ENCODE data around the gene THUMPD3.
A peak's percentile ranks its signal among the peaks of the same experiment; 100 is the strongest.

Gene THUMPD3

GRCh38 chr3:9420850-9421549 is 58.1 kb downstream of the THUMPD3 start:
- DNase-seq (ENCODE audit: low spot score): no peak

DNA sequence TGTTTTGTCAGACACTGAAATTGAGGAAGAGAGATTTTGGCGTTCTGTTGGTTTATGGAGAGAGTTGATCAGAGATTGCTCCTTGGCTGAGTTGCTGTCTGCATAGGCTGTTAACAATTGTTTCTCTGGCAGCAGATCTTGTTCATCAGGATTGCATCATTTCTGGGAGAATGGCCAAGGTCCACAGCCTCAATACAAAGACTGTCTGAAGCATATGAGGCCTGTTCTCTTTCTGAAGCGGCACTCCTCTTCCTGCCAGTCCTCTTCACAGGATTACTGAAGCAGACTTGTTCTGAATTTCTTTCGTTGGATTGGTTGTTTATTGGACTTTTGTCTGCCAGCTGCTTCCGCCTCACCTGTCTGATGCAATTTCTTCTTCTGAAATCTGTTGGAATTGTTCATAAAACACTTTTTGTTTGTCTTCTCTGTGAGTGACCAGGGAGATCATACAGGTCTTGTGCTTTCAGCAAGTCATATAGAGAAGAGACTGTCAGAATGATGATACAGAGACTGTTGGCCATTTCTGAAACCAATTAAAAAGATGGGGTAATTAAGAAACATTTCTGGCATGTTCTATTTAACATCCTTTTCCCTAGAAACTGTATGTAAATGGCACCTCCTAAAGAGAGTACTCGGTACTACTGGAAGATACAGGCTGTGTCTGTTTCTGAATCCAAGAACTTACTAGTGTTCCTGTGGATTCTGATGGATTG is 60.0 kb downstream of the THUMPD3 start:
- DNase-seq (ENCODE audit: low spot score): peak; percentile 36

DNA sequence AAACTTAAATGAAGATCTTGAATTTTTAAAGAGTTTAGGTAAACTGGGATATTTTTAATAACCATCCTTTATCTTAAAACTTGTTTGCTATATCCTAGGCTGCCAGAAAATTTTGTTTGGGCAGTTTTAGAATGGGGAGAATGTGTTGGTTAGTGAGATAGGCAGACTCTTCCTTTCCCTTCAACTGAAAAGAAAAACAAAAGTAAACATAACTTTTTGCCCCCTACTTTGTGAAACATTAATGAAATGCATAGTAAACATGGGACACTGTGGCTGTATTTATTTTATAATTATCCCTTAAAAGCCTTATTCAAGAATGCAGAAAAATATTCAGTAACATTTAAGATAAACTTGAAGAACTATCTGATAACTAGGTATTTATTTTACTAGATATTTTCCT is 65.6 kb downstream of the THUMPD3 start:
- DNase-seq (ENCODE audit: low spot score): no peak

DNA sequence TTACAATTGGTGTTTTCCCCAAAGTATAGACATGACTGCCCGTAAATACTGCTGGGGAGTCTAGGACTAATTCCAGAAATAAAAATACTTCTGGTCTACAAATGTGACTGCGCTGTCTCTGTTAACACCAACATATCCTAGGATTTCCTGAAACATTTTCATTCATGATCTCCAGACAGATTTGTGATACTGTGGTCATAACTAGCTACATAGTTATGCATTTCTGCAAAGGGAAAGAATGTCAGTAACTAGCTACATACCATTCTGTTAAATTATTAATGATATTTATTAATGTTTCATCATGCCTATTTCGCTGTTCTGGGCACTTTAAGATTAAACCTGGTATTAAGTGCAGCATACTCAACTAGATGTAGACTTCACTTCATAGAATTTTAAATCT is 67.9 kb downstream of the THUMPD3 start:
- DNase-seq (ENCODE audit: low spot score): no peak

DNA sequence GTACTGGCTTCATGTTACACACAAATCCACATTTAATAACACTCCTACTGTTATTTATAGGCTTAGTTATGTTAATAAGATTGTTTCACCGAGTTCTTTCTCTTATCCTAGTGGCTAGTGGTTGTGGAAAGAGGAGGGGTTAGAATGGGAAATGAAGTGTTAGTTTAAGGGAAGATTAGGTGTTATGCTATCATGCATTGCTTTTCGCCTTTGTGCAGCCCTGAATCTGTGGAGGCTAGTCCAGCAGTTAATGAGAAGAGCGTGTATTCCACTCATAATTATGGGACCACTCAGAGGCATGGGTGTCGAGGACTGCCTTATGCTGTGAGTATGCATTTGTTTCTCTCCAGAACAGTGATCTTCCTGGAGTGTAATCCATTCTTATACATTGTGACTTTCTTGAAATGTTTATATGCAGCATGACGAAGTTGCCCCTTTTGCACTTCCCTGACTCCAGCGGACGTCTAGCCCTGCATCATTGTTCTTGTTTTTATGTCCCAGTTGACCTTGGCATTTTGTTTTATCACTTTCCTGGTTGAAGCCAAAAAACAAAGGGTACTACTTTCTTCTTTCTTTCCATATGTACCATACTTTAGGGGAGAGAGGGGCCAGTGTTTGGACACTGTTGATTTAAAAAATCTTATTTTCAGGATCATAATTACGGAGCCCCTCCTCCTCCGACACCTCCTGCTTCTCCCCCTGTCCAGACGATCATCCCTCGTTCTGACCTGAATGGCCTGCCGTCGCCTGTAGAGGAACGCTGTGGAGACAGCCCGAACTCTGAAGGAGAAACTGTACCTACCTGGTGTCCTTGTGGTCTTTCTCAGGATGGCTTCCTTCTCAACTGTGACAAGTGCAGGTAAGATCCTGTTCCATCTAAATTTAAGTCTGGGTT is 71.0 kb downstream of the THUMPD3 start:
- DNase-seq (ENCODE audit: low spot score): no peak

GRCh38 chr3:9435316-9435715 is 72.5 kb downstream of the THUMPD3 start:
- no peak for DNase-seq (ENCODE audit: low spot score)

All from CD4-positive, alpha-beta T cell treated with Interleukin-15 for 4 hours (primary cell).